B cell (primary cell): ENCODE data around the gene ZNF747. TPM values are rescaled to one million over a fixed set of nuclear protein-coding genes. Genes with fewer than 3 reads are reported as not detected.

Experiments used
- ATAC-seq: fragments of 200-7000 bp; cut with Tn5 transposase; one replicate; pipeline ENCODE4 v1.10.0; 2021; ENCODE audit warnings: low read depth, mild to moderate bottlenecking, moderate number of reproducible peaks, moderate library complexity
- CTCF ChIA-PET: fragments of 350-600 bp; sonication (Branson Sonifier 250); formaldehyde crosslinking; loops from one replicate; lab custom pipeline; 2021; ENCODE audit warnings: antibody characterized with exemption, inconsistent platforms; lab: Charles Lee
- POLR2A ChIA-PET: fragments of 350-600 bp; sonication (Branson Sonifier 250); formaldehyde crosslinking; loops from one replicate; lab custom pipeline; 2021; ENCODE audit warnings: antibody characterized with exemption; lab: Charles Lee
- DNase-seq: peaks from one replicate; pipeline ENCODE4 v3.0.0; 2013
- H2AFZ ChIP-seq: 2 replicates; pipeline ENCODE4 v1.6.1; 2012; ENCODE audit warnings: mild to moderate bottlenecking, low read depth, low read length; ENCODE audit not compliant: insufficient read depth, poor library complexity, severe bottlenecking
- H3K27ac ChIP-seq, 2 donors: 1 replicate in 1 of 2; 2 replicates in 1 of 2; pipeline ENCODE4 v1.5.1; 2012 to 2013; ENCODE audit warnings: low read length in 2 of 2, mild to moderate bottlenecking in 2 of 2, moderate library complexity in 1 of 2
- H3K27me3 ChIP-seq, 4 experiments: fragments of 200-600 bp in 1 of 4; sonication (generic) in 1 of 4; replicated peaks in 1 of 4; 1 replicate in 2 of 4; 2 replicates in 2 of 4; pipeline versions ENCODE4 v1.6.1 to v1.7.0; 2013 to 2016; ENCODE audit warnings: low read length in 3 of 4, mild to moderate bottlenecking in 2 of 4, mixed read lengths in 1 of 4, moderate library complexity in 1 of 4; ENCODE audit not compliant: insufficient read depth in 4 of 4, control insufficient read depth in 3 of 4; ENCODE audit errors: control extremely low read depth in 1 of 4
- H3K36me3 ChIP-seq, 2 experiments: replicated peaks in 1 of 2; 1 replicate in 1 of 2; 2 replicates in 1 of 2; pipeline versions ENCODE4 v1.6.1 to v1.7.1; 2013; ENCODE audit warnings: low read length in 1 of 2; ENCODE audit not compliant: insufficient read depth in 2 of 2, control insufficient read depth in 1 of 2; ENCODE audit errors: control extremely low read depth in 1 of 2, extremely low read depth in 1 of 2
- H3K4me1 ChIP-seq, 2 donors: fragments of 200-600 bp in 1 of 2; sonication (generic) in 1 of 2; 1 replicate in 1 of 2; 2 replicates in 1 of 2; pipeline versions ENCODE4 v1.5.1 to v1.6.1; 2013 to 2017; ENCODE audit warnings: low read length in 2 of 2; ENCODE audit not compliant: control insufficient read depth in 2 of 2, insufficient read depth in 2 of 2
- H3K4me2 ChIP-seq: replicated peaks from 2 replicates; pipeline ENCODE3; 2012; ENCODE audit warnings: mild to moderate bottlenecking, low read depth, low read length; ENCODE audit not compliant: poor library complexity, severe bottlenecking
- H3K4me3 ChIP-seq, 5 experiments: fragments of 200-600 bp in 1 of 5; sonication (generic) in 1 of 5; 1 replicate in 3 of 5; 2 replicates in 2 of 5; pipeline versions ENCODE4 v1.5.1 to v1.7.0; 2011 to 2016; ENCODE audit warnings: low read length in 4 of 5, mild to moderate bottlenecking in 4 of 5, low read depth in 2 of 5, control low read depth in 1 of 5, moderate library complexity in 1 of 5; ENCODE audit not compliant: insufficient read depth in 1 of 5; ENCODE audit errors: control extremely low read depth in 1 of 5, extremely low read depth in 1 of 5
- H3K79me2 ChIP-seq: fragments of 200-600 bp; sonication (generic); one replicate; pipeline ENCODE4 v1.6.0; 2016; ENCODE audit warnings: low read length; ENCODE audit not compliant: control insufficient read depth, insufficient read depth
- H3K9ac ChIP-seq: fragments of 200-600 bp; sonication (generic); 2 replicates; pipeline ENCODE4 v1.6.1; 2017; ENCODE audit warnings: mild to moderate bottlenecking, low read length, moderate library complexity
- H3K9me3 ChIP-seq, 3 donors: one replicate each; pipeline versions ENCODE4 v1.6.1 to v1.7.1; 2013; ENCODE audit warnings: low read length in 2 of 3; ENCODE audit not compliant: control insufficient read depth in 2 of 3, insufficient read depth in 1 of 3; ENCODE audit errors: control extremely low read depth in 1 of 3
- H4K20me1 ChIP-seq: 2 replicates; pipeline ENCODE4 v1.6.0; 2012; ENCODE audit warnings: mild to moderate bottlenecking, low read length; ENCODE audit not compliant: insufficient read depth, control insufficient read depth, poor library complexity, severe bottlenecking
- H3K27ac Mint-ChIP-seq: one replicate; pipeline ENCODE4 v1.8.0; 2021; ENCODE audit warnings: mixed read lengths
- H3K27me3 Mint-ChIP-seq: one replicate; pipeline ENCODE4 v1.8.0; 2021; ENCODE audit warnings: mixed read lengths
- H3K4me1 Mint-ChIP-seq: one replicate; pipeline ENCODE4 v1.8.0; 2021; ENCODE audit warnings: mixed read lengths
- H3K4me3 Mint-ChIP-seq: one replicate; pipeline ENCODE4 v1.8.0; 2021; ENCODE audit warnings: mixed read lengths
- H3K9me3 Mint-ChIP-seq: one replicate; pipeline ENCODE4 v1.8.0; 2022; ENCODE audit warnings: mixed read lengths; ENCODE audit not compliant: insufficient read depth
- EZH2 ChIP-seq: IDR thresholded peaks from 2 replicates; pipeline ENCODE4 v1.6.1; 2012; ENCODE audit warnings: borderline replicate concordance, low read depth, mild to moderate bottlenecking, moderate library complexity, low read length; ENCODE audit not compliant: insufficient read depth, poor library complexity, severe bottlenecking
- WGBS: methylation state at CpG from one replicate; pipeline ENCODE4 v1.1.5; 2013; ENCODE audit warnings: missing lambda C conversion rate; ENCODE audit not compliant: insufficient coverage; 5-methylcytosine and 5-hydroxymethylcytosine counted together
- intact Hi-C: fragments of 100-400 bp; cut with micrococcal nuclease; formaldehyde crosslinking; loops from one replicate; pipeline ENCODE4 v1.10.0; 2022
- polyA plus RNA-seq: library from polyadenylated mRNA; depleted of rRNA; stranded (reverse); fragments of >200 nt; gene quantifications from 2 replicates; pipeline ENCODE4 v1.2.3, GENCODE V29; 2012
- total RNA-seq, 2 donors: library from RNA; stranded (reverse); fragments of 120-200 nt in 1 of 2; gene quantifications; 1 replicate in 1 of 2; 2 replicates in 1 of 2; pipeline versions ENCODE4 v1.2.3 to v1.2.4, GENCODE V29; 2013 to 2022
- TF ChIP-seq, protein P1 (sequence below): fragments of 200-600 bp; IDR thresholded peaks from one replicate; pipeline ENCODE4 v1.8.0; 2022; ENCODE audit warnings: antibody characterized with exemption, mild to moderate bottlenecking

The ZNF747 gene
- total and polyA plus RNA-seq, 2 donors (not counting 1 experiment from before 2014, with no cell fraction given), result 9.7 to 17.3 TPM

GRCh38 chr16:30567160-30567990 is 32.7 kb upstream of the ZNF747 start:
- ChIA-PET POLR2A (interaction anchor here (0.6 to 1.2 kb wide), 5 partner anchors 9 to 700 kb away, joined by 3 to 11 read pairs (median 4); partner anchors contain the start of genes ZNF764 and ZNF785), CTCF (interaction anchor here (0.9 to 1.9 kb wide), 3 partner anchors 9 to 137 kb away, joined by 3 to 8 read pairs (median 5); partner anchors contain the start of genes DCTPP1 and ZNF764)
- WGBS, result 65% methylated on average over 4 of the region's 14 CpGs
- Histone ChIP-seq H3K4me1 (peaks cover 26 to 39% of the 10 kb centered on the region in 2 donors), H3K27ac (peak overlapping the region; percentile 59 to 66), H3K9me3 (no peaks in the 10 kb centered on the region), H3K9ac (peak overlapping the region; percentile 28), H3K4me3 (no peak overlapping the region), H3K79me2 (peaks cover 6% of the 10 kb centered on the region), H4K20me1 (no peaks in the 10 kb centered on the region), H3K27me3 (no peaks in the 10 kb centered on the region), H3K36me3 (no peaks in the 10 kb centered on the region), H2AFZ (peak overlapping the region; percentile 58), H3K4me2 (peak overlapping the region; percentile 59)
- Mint-ChIP-seq H3K4me3 (peak overlapping the region; percentile 81), H3K9me3 (no peaks in the 10 kb centered on the region), H3K4me1 (peaks cover 34% of the 10 kb centered on the region), H3K27ac (peak overlapping the region; percentile 97), H3K27me3 (no peaks in the 10 kb centered on the region)
- intact Hi-C loops, result no loop called here
- no peak for TF ChIP-seq EZH2
- TF ChIP-seq, protein P1, sequence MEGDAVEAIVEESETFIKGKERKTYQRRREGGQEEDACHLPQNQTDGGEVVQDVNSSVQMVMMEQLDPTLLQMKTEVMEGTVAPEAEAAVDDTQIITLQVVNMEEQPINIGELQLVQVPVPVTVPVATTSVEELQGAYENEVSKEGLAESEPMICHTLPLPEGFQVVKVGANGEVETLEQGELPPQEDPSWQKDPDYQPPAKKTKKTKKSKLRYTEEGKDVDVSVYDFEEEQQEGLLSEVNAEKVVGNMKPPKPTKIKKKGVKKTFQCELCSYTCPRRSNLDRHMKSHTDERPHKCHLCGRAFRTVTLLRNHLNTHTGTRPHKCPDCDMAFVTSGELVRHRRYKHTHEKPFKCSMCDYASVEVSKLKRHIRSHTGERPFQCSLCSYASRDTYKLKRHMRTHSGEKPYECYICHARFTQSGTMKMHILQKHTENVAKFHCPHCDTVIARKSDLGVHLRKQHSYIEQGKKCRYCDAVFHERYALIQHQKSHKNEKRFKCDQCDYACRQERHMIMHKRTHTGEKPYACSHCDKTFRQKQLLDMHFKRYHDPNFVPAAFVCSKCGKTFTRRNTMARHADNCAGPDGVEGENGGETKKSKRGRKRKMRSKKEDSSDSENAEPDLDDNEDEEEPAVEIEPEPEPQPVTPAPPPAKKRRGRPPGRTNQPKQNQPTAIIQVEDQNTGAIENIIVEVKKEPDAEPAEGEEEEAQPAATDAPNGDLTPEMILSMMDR, result no peak
- DNase-seq (peak; percentile 38), ATAC-seq (no peak)

DNA sequence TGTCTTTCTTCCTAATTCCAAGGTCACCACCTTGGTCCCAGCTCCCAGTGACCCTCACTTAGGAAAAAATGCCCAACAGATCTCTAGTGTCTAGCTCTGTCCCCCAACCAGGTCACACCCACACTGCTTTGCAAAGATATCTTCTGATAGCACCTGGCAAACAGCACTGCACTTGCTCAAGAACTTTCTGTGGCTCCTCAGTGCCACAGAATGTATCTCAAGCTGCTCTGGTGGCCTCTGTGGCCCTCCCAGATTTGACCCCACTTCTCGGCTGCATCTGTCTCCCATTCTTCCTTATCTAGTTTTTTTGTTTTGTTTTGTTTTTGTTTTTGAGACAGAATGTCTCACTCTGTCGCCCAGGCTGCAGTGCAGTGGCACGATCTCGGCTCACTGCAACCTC is 31.9 kb upstream of the ZNF747 start:
- H3K4me1 ChIP-seq, result peaks cover 23 to 41% of the 10 kb centered on the region in 2 donors
- Mint-ChIP-seq H3K4me3 (no peak overlapping the region), H3K9me3 (no peaks in the 10 kb centered on the region), H3K27ac (peak overlapping the region; percentile 59), H3K27me3 (no peaks in the 10 kb centered on the region), H3K4me1 (peaks cover 29% of the 10 kb centered on the region)
- H3K79me2 ChIP-seq, result peaks cover 6% of the 10 kb centered on the region
- H3K9me3 ChIP-seq, result no peaks in the 10 kb centered on the region
- H3K9ac ChIP-seq, result no peak overlapping the region
- no peak overlapping the region for H3K4me2 ChIP-seq
- no peak for DNase-seq
- intact Hi-C loops, result no loop called here
- POLR2A ChIA-PET, result interaction anchor here (1.2 to 1.4 kb wide), 2 partner anchors 8 to 32 kb away, joined by 4 to 6 read pairs; partner anchors contain the start of genes ZNF747 and ZNF764
- ATAC-seq, result no peak
- TF ChIP-seq, protein P1, result no peak
- no peak for TF ChIP-seq EZH2
- no peaks in the 10 kb centered on the region for H4K20me1 ChIP-seq
- no peaks in the 10 kb centered on the region for H3K27me3 ChIP-seq
- no peak overlapping the region for H3K27ac ChIP-seq
- no peaks in the 10 kb centered on the region for H3K36me3 ChIP-seq
- no peak overlapping the region for H3K4me3 ChIP-seq
- CTCF ChIA-PET, result interaction anchor here (0.6 to 1.9 kb wide), 3 partner anchors 115 to 137 kb away, joined by 3 to 5 read pairs (median 3); partner anchors contain the start of gene DCTPP1
- WGBS, result 100% methylated on average over 1 of the region's 4 CpGs
- no peak overlapping the region for H2AFZ ChIP-seq
